ENCODE results near the gene NOTCH3. TPM values are rescaled to one million over a fixed set of nuclear protein-coding genes. Genes with fewer than 3 reads are reported as not detected.

The NOTCH3 gene
- total RNA-seq, 1 donor from 2014 or later = 162 TPM

DNA sequence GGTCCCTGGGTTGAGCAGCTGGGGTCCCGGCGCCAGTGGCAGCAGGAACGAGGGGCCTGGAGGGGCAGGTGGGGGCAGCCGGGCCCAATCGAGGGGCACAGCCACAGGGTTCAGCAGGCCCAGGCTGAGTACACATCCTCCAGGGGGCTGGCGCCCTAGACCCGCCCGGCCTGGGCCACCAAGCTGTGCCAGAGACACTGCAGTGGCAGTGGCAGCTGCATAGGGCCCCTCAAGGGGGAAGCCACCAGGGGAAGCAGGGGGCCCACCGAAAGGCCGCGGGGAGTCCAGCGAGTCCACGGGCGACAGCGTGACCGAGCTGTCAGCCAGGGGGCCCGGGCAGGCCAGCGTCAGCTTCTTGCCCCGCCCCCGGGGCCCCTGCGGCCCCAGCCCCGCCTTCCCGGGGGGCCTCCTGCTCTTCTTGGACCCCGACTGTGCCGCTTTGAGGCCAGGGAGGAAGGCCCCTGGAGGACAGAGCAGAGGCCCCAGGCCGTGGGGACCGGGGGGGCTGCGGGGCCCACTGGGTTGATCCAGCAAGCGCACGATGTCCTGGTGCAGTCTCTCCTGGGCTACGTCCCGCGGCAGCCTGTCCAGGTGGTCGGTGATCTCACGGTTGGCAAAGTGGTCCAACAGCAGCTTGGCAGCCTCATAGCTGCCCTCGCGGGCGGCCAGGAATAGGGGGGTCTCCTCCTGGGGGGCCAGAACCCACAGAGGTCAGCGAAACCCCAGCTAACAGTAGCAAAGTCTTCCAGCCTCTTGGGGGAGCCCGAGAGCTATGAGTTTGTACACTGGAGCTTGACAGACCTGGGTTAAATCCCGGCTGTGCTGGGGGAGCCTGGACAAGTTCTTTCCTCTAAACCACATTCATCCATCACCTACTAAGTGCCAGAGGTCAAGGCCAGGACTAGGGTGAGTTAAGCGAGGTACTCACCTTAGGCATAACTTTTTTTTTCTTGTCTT is 39.5 kb downstream of the NOTCH3 start:
- no peak overlapping the region for H3K9ac ChIP-seq (ENCODE audit: low read length)
- no peaks in the 10 kb centered on the region for H3K27me3 ChIP-seq (ENCODE audit: insufficient read depth, low read length)
- peaks cover 19% of the 10 kb centered on the region for H3K9me3 ChIP-seq (ENCODE audit: insufficient read depth, low read depth, low read length)
- no peak overlapping the region for H3K4me3 ChIP-seq (ENCODE audit: insufficient read depth, low read depth, low read length)
- no peak overlapping the region for H2AFZ ChIP-seq (ENCODE audit: low read depth, low read length)
- H3K36me3 Mint-ChIP-seq (ENCODE audit: low read depth, unreplicated experiment) = peaks cover 44% of the 10 kb centered on the region
- H3K4me2 ChIP-seq (ENCODE audit: low read length) = no peak overlapping the region
- no peak overlapping the region for H3K4me3 Mint-ChIP-seq (ENCODE audit: unreplicated experiment)
- no peaks in the 10 kb centered on the region for H3K4me1 ChIP-seq (ENCODE audit: insufficient read depth, low read length)
- H3K79me2 ChIP-seq (ENCODE audit: insufficient read depth, low read length) = no peaks in the 10 kb centered on the region
- peaks cover 4% of the 10 kb centered on the region for H3K9me3 Mint-ChIP-seq (ENCODE audit: unreplicated experiment)
- DNase-seq (ENCODE audit: low read depth) (no peak), FAIRE-seq (no peak)
- H3K4me1 Mint-ChIP-seq (ENCODE audit: low read depth, unreplicated experiment) = no peaks in the 10 kb centered on the region
- no peaks in the 10 kb centered on the region for H4K20me1 ChIP-seq (ENCODE audit: insufficient read depth, low read length)
- no peak overlapping the region for H3K27ac Mint-ChIP-seq (ENCODE audit: unreplicated experiment)
- no peaks in the 10 kb centered on the region for H3K27me3 Mint-ChIP-seq (ENCODE audit: low read depth, unreplicated experiment)
- H3K36me3 ChIP-seq (ENCODE audit: insufficient read depth, low read length) = peaks cover 9% of the 10 kb centered on the region
- no peak for TF ChIP-seq EZH2 (IDR thresholded peaks at IDR 0.05; ENCODE audit: insufficient read depth, low read length)
- TF ChIP-seq, protein P1, sequence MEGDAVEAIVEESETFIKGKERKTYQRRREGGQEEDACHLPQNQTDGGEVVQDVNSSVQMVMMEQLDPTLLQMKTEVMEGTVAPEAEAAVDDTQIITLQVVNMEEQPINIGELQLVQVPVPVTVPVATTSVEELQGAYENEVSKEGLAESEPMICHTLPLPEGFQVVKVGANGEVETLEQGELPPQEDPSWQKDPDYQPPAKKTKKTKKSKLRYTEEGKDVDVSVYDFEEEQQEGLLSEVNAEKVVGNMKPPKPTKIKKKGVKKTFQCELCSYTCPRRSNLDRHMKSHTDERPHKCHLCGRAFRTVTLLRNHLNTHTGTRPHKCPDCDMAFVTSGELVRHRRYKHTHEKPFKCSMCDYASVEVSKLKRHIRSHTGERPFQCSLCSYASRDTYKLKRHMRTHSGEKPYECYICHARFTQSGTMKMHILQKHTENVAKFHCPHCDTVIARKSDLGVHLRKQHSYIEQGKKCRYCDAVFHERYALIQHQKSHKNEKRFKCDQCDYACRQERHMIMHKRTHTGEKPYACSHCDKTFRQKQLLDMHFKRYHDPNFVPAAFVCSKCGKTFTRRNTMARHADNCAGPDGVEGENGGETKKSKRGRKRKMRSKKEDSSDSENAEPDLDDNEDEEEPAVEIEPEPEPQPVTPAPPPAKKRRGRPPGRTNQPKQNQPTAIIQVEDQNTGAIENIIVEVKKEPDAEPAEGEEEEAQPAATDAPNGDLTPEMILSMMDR (IDR thresholded peaks at IDR 0.05; ENCODE audit: insufficient read depth, low read depth, low read length) = no peak
- no peak overlapping the region for H3K27ac ChIP-seq (ENCODE audit: low read depth, low read length)

DNA sequence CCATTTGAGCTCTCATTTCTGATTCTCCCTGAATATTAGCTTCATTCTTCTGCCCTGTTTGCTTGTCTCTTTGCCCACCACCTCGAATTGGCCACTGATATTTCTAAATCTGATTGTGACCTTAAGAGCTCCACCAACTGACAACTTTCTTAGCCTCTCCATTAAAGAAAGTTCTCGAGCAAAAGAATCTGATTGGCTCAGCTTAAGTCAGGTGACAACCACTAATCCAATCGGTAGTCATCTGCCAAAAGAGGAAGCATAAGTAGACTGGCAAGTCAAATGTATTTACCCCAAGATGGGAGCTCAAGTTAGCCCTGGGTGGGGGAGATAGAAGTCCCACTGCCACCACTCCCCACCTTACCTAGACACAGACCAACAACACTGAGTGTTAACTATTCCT is 41.5 kb downstream of the NOTCH3 start:
- Mint-ChIP-seq H3K4me1 (ENCODE audit: low read depth, unreplicated experiment) (no peaks in the 10 kb centered on the region), H3K9me3 (ENCODE audit: unreplicated experiment) (peaks cover 9% of the 10 kb centered on the region), H3K27me3 (ENCODE audit: low read depth, unreplicated experiment) (no peaks in the 10 kb centered on the region), H3K4me3 (ENCODE audit: unreplicated experiment) (no peak overlapping the region), H3K27ac (ENCODE audit: unreplicated experiment) (no peak overlapping the region), H3K36me3 (ENCODE audit: low read depth, unreplicated experiment) (peaks cover 36% of the 10 kb centered on the region)
- Histone ChIP-seq H2AFZ (ENCODE audit: low read depth, low read length) (no peak overlapping the region), H4K20me1 (ENCODE audit: insufficient read depth, low read length) (no peaks in the 10 kb centered on the region), H3K9me3 (ENCODE audit: insufficient read depth, low read depth, low read length) (peaks cover 9% of the 10 kb centered on the region), H3K4me2 (ENCODE audit: low read length) (no peak overlapping the region), H3K79me2 (ENCODE audit: insufficient read depth, low read length) (no peaks in the 10 kb centered on the region), H3K27ac (ENCODE audit: low read depth, low read length) (no peak overlapping the region), H3K36me3 (ENCODE audit: insufficient read depth, low read length) (no peaks in the 10 kb centered on the region), H3K9ac (ENCODE audit: low read length) (no peak overlapping the region), H3K27me3 (ENCODE audit: insufficient read depth, low read length) (no peaks in the 10 kb centered on the region), H3K4me1 (ENCODE audit: insufficient read depth, low read length) (no peaks in the 10 kb centered on the region), H3K4me3 (ENCODE audit: insufficient read depth, low read depth, low read length) (no peak overlapping the region)
- FAIRE-seq (no peak), DNase-seq (ENCODE audit: low read depth) (no peak)
- TF ChIP-seq EZH2 (IDR thresholded peaks at IDR 0.05; ENCODE audit: insufficient read depth, low read length) = no peak
- TF ChIP-seq, protein P1 (IDR thresholded peaks at IDR 0.05; ENCODE audit: insufficient read depth, low read depth, low read length) = no peak

DNA sequence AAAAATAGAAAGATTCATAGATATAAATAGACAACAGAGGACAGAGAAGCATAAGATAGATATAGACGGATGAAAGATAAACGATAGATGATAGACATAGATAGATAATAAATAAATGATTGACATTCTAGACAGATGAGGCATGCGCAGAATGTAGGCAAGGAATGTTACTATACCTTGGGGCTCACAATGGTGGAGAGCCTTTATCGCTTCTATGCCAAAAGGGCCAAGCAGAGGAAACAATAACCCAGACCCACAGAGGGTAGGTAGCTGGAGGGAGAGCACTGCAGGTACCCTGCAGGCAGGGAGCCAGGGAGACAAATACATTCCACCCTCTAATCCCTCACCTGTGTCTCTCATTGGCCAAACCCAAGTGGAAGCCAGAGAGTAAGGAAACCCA is 44.4 kb downstream of the NOTCH3 start:
- Histone ChIP-seq H3K4me3 (ENCODE audit: insufficient read depth, low read depth, low read length) (no peak overlapping the region), H3K27ac (ENCODE audit: low read depth, low read length) (no peak overlapping the region), H3K79me2 (ENCODE audit: insufficient read depth, low read length) (no peaks in the 10 kb centered on the region), H3K36me3 (ENCODE audit: insufficient read depth, low read length) (no peaks in the 10 kb centered on the region), H3K27me3 (ENCODE audit: insufficient read depth, low read length) (no peaks in the 10 kb centered on the region), H2AFZ (ENCODE audit: low read depth, low read length) (no peak overlapping the region), H3K9ac (ENCODE audit: low read length) (no peak overlapping the region), H3K4me2 (ENCODE audit: low read length) (no peak overlapping the region), H4K20me1 (ENCODE audit: insufficient read depth, low read length) (no peaks in the 10 kb centered on the region), H3K4me1 (ENCODE audit: insufficient read depth, low read length) (no peaks in the 10 kb centered on the region), H3K9me3 (ENCODE audit: insufficient read depth, low read depth, low read length) (peaks cover 9% of the 10 kb centered on the region)
- H3K9me3 Mint-ChIP-seq (ENCODE audit: unreplicated experiment) = peaks cover 11% of the 10 kb centered on the region
- H3K4me1 Mint-ChIP-seq (ENCODE audit: low read depth, unreplicated experiment) = no peaks in the 10 kb centered on the region
- DNase-seq (ENCODE audit: low read depth) (no peak), FAIRE-seq (no peak)
- H3K4me3 Mint-ChIP-seq (ENCODE audit: unreplicated experiment) = no peak overlapping the region
- TF ChIP-seq EZH2 (IDR thresholded peaks at IDR 0.05; ENCODE audit: insufficient read depth, low read length) = no peak
- TF ChIP-seq, protein P1 (IDR thresholded peaks at IDR 0.05; ENCODE audit: insufficient read depth, low read depth, low read length) = no peak
- H3K27me3 Mint-ChIP-seq (ENCODE audit: low read depth, unreplicated experiment) = peaks cover 4% of the 10 kb centered on the region
- H3K36me3 Mint-ChIP-seq (ENCODE audit: low read depth, unreplicated experiment) = peaks cover 28% of the 10 kb centered on the region
- H3K27ac Mint-ChIP-seq (ENCODE audit: unreplicated experiment) = no peak overlapping the region

Measured in astrocyte (in vitro differentiated cells and primary cell).